Astrocyte (in vitro differentiated cells and primary cell): ENCODE measurements around the gene TSTD2.

ENCODE experiments used
- CTCF ChIP-seq: IDR thresholded peaks from 2 replicates; pipeline ENCODE4 v1.5.1; 2011; ENCODE audit warnings: low read depth, mild to moderate bottlenecking, inconsistent platforms, low read length, moderate library complexity; ENCODE audit not compliant: insufficient read depth
- EZH2 ChIP-seq: IDR thresholded peaks from 2 replicates; pipeline ENCODE4 v1.6.1; 2012; ENCODE audit warnings: mild to moderate bottlenecking, low read length, inconsistent platforms; ENCODE audit not compliant: insufficient read depth

- no peak for TF ChIP-seq CTCF
- TF ChIP-seq EZH2, result no peak
These were observed 39.2 kb downstream of the TSTD2 start for GRCh38 chr9:97593960-97594359.
